SK-N-SH (cell line): ENCODE data around the gene DDC. TPM values are rescaled to one million over a fixed set of nuclear protein-coding genes. Genes with fewer than 3 reads are reported as not detected.
A peak's percentile ranks its signal among the peaks of the same experiment; 100 is the strongest.

ENCODE experiments used
- CTCF ChIA-PET: fragments of 300-600, 350-600 bp; formaldehyde crosslinking; extraction: SDS; loops from one replicate; lab custom pipeline; 2021; lab: Yijun Ruan, JAX
- POLR2A ChIA-PET: fragments of 350-600 bp; sonication (Branson Sonifier 250); formaldehyde crosslinking; extraction: SDS; loops from one replicate; lab custom pipeline; 2020; ENCODE audit warnings: antibody characterized with exemption, inconsistent platforms; lab: Yijun Ruan, JAX
- DNase-seq: peaks from one replicate; pipeline ENCODE4 v3.0.0; 2012
- H2AFZ ChIP-seq: fragments of 200-600 bp; sonication (generic); 2 replicates; pipeline ENCODE4 v1.8.1; 2016; ENCODE audit warnings: antibody characterized with exemption, mild to moderate bottlenecking, low read depth
- H3F3A ChIP-seq: fragments of 200-600 bp; sonication (generic); replicated peaks from 2 replicates; pipeline ENCODE3; 2016; ENCODE audit warnings: antibody characterized with exemption, mild to moderate bottlenecking; ENCODE audit not compliant: insufficient read depth
- H3K27ac ChIP-seq, 2 experiments: fragments of 200-500 bp in 1 of 2; fragments of 200-600 bp in 1 of 2; sonication (Bioruptor generic) in 1 of 2; sonication (generic), shearing (Covaris generic) in 1 of 2; 2 replicates each; pipeline versions ENCODE4 v1.5.1 to v1.6.1; 2014 to 2016; ENCODE audit warnings: low read depth in 2 of 2, inconsistent platforms in 1 of 2, low read length in 1 of 2, mild to moderate bottlenecking in 1 of 2, mixed read lengths in 1 of 2
- H3K27me3 ChIP-seq: fragments of 200-600 bp; sonication (generic), shearing (Covaris generic); 2 replicates; pipeline ENCODE4 v1.6.1; 2016; ENCODE audit warnings: mixed run types; ENCODE audit not compliant: insufficient read depth
- H3K36me3 ChIP-seq, 2 experiments: fragments of 200-500 bp in 1 of 2; fragments of 200-600 bp in 1 of 2; sonication (Bioruptor generic) in 1 of 2; sonication (generic) in 1 of 2; replicated peaks in 1 of 2; 2 replicates each; pipeline versions ENCODE3 to v1.5.1; 2014 to 2016; ENCODE audit warnings: low read length in 1 of 2, mild to moderate bottlenecking in 1 of 2; ENCODE audit not compliant: insufficient read depth in 2 of 2, control insufficient read depth in 1 of 2
- H3K4me1 ChIP-seq, 2 experiments: fragments of 200-500 bp in 1 of 2; fragments of 200-600 bp in 1 of 2; sonication (Bioruptor generic) in 1 of 2; sonication (generic), shearing (Covaris generic) in 1 of 2; 2 replicates each; pipeline versions ENCODE4 v1.5.1 to v1.6.1; 2014 to 2016; ENCODE audit warnings: low read depth in 1 of 2, low read length in 1 of 2, mixed run types in 1 of 2; ENCODE audit not compliant: insufficient read depth in 2 of 2, control insufficient read depth in 1 of 2
- H3K4me2 ChIP-seq: fragments of 200-600 bp; sonication (generic), shearing (Covaris generic); 2 replicates; pipeline ENCODE4 v1.6.1; 2017; ENCODE audit warnings: mixed run types
- H3K4me3 ChIP-seq, 2 experiments: fragments of 200-500 bp in 1 of 2; fragments of 200-600 bp in 1 of 2; sonication (Bioruptor generic) in 1 of 2; sonication (generic), shearing (Covaris generic) in 1 of 2; 2 replicates each; pipeline versions ENCODE4 v1.5.1 to v1.8.1; 2014 to 2016; ENCODE audit warnings: low read depth in 2 of 2, inconsistent platforms in 1 of 2, low read length in 1 of 2, mild to moderate bottlenecking in 1 of 2, mixed read lengths in 1 of 2, moderate library complexity in 1 of 2
- H3K79me2 ChIP-seq: fragments of 200-600 bp; sonication (generic); 2 replicates; pipeline ENCODE4 v1.8.1; 2017; ENCODE audit warnings: mild to moderate bottlenecking; ENCODE audit not compliant: insufficient read depth
- H3K9ac ChIP-seq: fragments of 200-600 bp; sonication (generic); 2 replicates; pipeline ENCODE4 v1.6.1; 2017; ENCODE audit warnings: mixed run types
- H3K9me2 ChIP-seq: fragments of 200-600 bp; sonication (generic); 2 replicates; pipeline ENCODE4 v1.6.1; 2017; ENCODE audit warnings: mixed run types
- H3K9me3 ChIP-seq: fragments of 200-600 bp; sonication (generic); 2 replicates; pipeline ENCODE4 v1.6.1; 2017; ENCODE audit warnings: mixed run types, mild to moderate bottlenecking, moderate library complexity
- H4K20me1 ChIP-seq: fragments of 200-600 bp; sonication (generic); 2 replicates; pipeline ENCODE4 v1.6.1; 2017; ENCODE audit warnings: mild to moderate bottlenecking, mixed run types; ENCODE audit not compliant: insufficient read depth
- CHD2 ChIP-seq: fragments of 150-350 bp; IDR thresholded peaks from 2 replicates; pipeline ENCODE4 v1.6.1; 2018; ENCODE audit warnings: low read length; ENCODE audit not compliant: partially characterized antibody
- CTCF ChIP-seq: fragments of 200-600 bp; sonication (generic); IDR thresholded peaks from 2 replicates; pipeline ENCODE4 v1.6.1; 2017; ENCODE audit warnings: antibody characterized with exemption, mild to moderate bottlenecking, moderate library complexity
- ELF1 ChIP-seq: IDR thresholded peaks from 2 replicates; pipeline ENCODE4 v1.4.0; 2012
- EZH2phosphoT487 ChIP-seq: fragments of 200-600 bp; sonication (generic); IDR thresholded peaks from 2 replicates; pipeline ENCODE4 v1.6.1; 2017; ENCODE audit warnings: low read depth, mixed run types, mild to moderate bottlenecking, antibody characterized with exemption, moderate library complexity, borderline replicate concordance
- FOSL2 ChIP-seq: IDR thresholded peaks from 2 replicates; pipeline ENCODE4 v1.4.0; 2012; ENCODE audit warnings: low read depth, mild to moderate bottlenecking, moderate library complexity, borderline replicate concordance
- FOXJ3 ChIP-seq: sonication (generic); formaldehyde crosslinking; IDR thresholded peaks from 2 replicates; pipeline ENCODE4 v1.5.1; 2020; ENCODE audit warnings: mild to moderate bottlenecking, missing genetic modification reagents
- GATA2 ChIP-seq: sonication (generic); formaldehyde crosslinking; IDR thresholded peaks from 2 replicates; pipeline ENCODE4 v1.5.0; 2020; ENCODE audit warnings: mild to moderate bottlenecking, missing genetic modification reagents
- JUND ChIP-seq: IDR thresholded peaks from 2 replicates; pipeline ENCODE4 v1.4.0; 2012
- MEF2A ChIP-seq: IDR thresholded peaks from 2 replicates; pipeline ENCODE4 v1.4.0; 2012; ENCODE audit warnings: low read depth, borderline replicate concordance
- MXI1 ChIP-seq: IDR thresholded peaks from 2 replicates; pipeline ENCODE4 v1.6.1; 2012; ENCODE audit warnings: mild to moderate bottlenecking, low read depth, low read length, improper control_type of control experiment
- NFIC ChIP-seq: IDR thresholded peaks from 2 replicates; pipeline ENCODE4 v1.4.0; 2012; ENCODE audit warnings: borderline replicate concordance
- NRF1 ChIP-seq: IDR thresholded peaks from 2 replicates; pipeline ENCODE4 v1.6.1; 2012; ENCODE audit warnings: low read depth, mild to moderate bottlenecking, low read length
- PBX3 ChIP-seq: IDR thresholded peaks from 2 replicates; pipeline ENCODE4; 2012
- POLR2AphosphoS5 ChIP-seq: IDR thresholded peaks from 2 replicates; pipeline ENCODE4 v1.6.1; 2012; ENCODE audit warnings: low read depth, low read length
- RAD21 ChIP-seq: IDR thresholded peaks from 2 replicates; pipeline ENCODE4 v1.6.1; 2012; ENCODE audit warnings: mild to moderate bottlenecking, low read length
- RXRA ChIP-seq: IDR thresholded peaks from 2 replicates; pipeline ENCODE4 v1.4.0; 2012; ENCODE audit warnings: low read depth, mild to moderate bottlenecking, borderline replicate concordance
- SIN3A ChIP-seq: IDR thresholded peaks from 2 replicates; pipeline ENCODE4 v1.6.1; 2012; ENCODE audit warnings: low read depth, mild to moderate bottlenecking, low read length, moderate library complexity, borderline replicate concordance
- SMC3 ChIP-seq: IDR thresholded peaks from 2 replicates; pipeline ENCODE4 v1.6.1; 2012; ENCODE audit warnings: low read depth, low read length, improper control_type of control experiment
- TAF1 ChIP-seq: IDR thresholded peaks from 2 replicates; pipeline ENCODE4 v1.6.1; 2012; ENCODE audit warnings: low read depth, mild to moderate bottlenecking, low read length, moderate library complexity, borderline replicate concordance
- TEAD4 ChIP-seq: IDR thresholded peaks from 2 replicates; pipeline ENCODE4 v1.4.0; 2012; ENCODE audit warnings: mild to moderate bottlenecking, borderline replicate concordance; ENCODE audit not compliant: insufficient read depth
- YY1 ChIP-seq: IDR thresholded peaks from 2 replicates; pipeline ENCODE4 v1.4.0; 2012; ENCODE audit warnings: low read depth, mild to moderate bottlenecking
- WGBS: methylation state at CpG from one replicate; pipeline ENCODE4 v1.1.6; 2017; ENCODE audit warnings: low lambda C conversion rate; 5-methylcytosine and 5-hydroxymethylcytosine counted together
- polyA plus RNA-seq, 3 experiments: library from polyadenylated mRNA; depleted of rRNA; stranded (reverse); fragments of >200 nt; gene quantifications; 2 replicates each; pipeline ENCODE4 v1.2.3, GENCODE V29; 2012
- TF ChIP-seq, protein P1 (sequence below): fragments of 150-350 bp; IDR thresholded peaks from 2 replicates; pipeline ENCODE4 v1.6.1; 2016; ENCODE audit warnings: mild to moderate bottlenecking, low read depth, low read length
- TF ChIP-seq, protein P2 (sequence below): IDR thresholded peaks from 2 replicates; pipeline ENCODE4 v1.4.0; 2012; ENCODE audit warnings: low read depth

The DDC gene
- polyA plus RNA-seq, 1 of the 3 experiments (the other 2 are of a cell fraction): 1.8 TPM

DNA sequence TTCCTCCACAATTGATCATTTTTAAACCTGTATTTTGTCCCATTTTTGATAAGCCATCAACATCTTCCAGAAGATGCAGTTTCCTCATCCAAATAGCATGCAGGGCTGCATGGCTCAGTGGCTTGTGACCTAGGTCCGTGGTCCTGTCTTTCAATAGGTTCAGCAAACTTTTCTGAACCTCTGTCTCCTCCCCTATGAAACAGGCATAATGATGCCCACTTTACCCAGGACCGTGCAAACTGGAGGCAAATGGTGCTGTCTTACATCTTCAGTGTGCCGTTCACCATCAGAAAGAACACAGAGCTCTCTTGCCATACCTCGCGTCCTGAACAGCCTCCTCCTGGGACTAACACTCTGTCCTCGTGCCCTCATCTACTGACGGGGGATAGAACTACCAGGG is 92.8 kb downstream of the DDC start:
- peaks cover 0 to 71% of the 10 kb centered on the region in 2 experiments; a peak in 1 of 4 replicates for H3K4me1 ChIP-seq
- no peaks in the 10 kb centered on the region for H3K79me2 ChIP-seq
- TF ChIP-seq ELF1 (no peak), MXI1 (no peak), GATA2 (no peak), EZH2phosphoT487 (no peak), FOSL2 (no peak), PBX3 (no peak), YY1 (no peak), NRF1 (no peak), NFIC (no peak), JUND (no peak), TAF1 (no peak), SMC3 (no peak), SIN3A (no peak), CHD2 (no peak), TEAD4 (no peak), RAD21 (no peak)
- TF ChIP-seq, protein P1, sequence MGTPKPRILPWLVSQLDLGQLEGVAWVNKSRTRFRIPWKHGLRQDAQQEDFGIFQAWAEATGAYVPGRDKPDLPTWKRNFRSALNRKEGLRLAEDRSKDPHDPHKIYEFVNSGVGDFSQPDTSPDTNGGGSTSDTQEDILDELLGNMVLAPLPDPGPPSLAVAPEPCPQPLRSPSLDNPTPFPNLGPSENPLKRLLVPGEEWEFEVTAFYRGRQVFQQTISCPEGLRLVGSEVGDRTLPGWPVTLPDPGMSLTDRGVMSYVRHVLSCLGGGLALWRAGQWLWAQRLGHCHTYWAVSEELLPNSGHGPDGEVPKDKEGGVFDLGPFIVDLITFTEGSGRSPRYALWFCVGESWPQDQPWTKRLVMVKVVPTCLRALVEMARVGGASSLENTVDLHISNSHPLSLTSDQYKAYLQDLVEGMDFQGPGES: no peak
- TF ChIP-seq, protein P2, sequence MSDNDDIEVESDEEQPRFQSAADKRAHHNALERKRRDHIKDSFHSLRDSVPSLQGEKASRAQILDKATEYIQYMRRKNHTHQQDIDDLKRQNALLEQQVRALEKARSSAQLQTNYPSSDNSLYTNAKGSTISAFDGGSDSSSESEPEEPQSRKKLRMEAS: no peak
- H3K9ac ChIP-seq: no peak overlapping the region
- CTCF ChIA-PET: interaction anchor here (1.2 to 8.9 kb wide), 3 partner anchors 49 to 204 kb away, joined by 3 to 157 read pairs (median 4); no protein-coding TSS in a partner anchor
- no peaks in the 10 kb centered on the region for H3K36me3 ChIP-seq
- no peaks in the 10 kb centered on the region for H3K9me3 ChIP-seq
- peak overlapping the region in 1 of 2 experiments; percentile 76; a peak in 1 of 4 replicates for H3K27ac ChIP-seq
- POLR2A ChIA-PET: interaction anchor here (1.2 to 1.4 kb wide), 2 partner anchors 87 to 89 kb away, joined by 3 to 4 read pairs; no protein-coding TSS in a partner anchor
- 69% methylated on average over 7 of the region's 7 CpGs for WGBS
- H3F3A ChIP-seq: no peaks in the 10 kb centered on the region
- H3K4me2 ChIP-seq: no peak overlapping the region
- no peak for DNase-seq
- H4K20me1 ChIP-seq: no peaks in the 10 kb centered on the region
- H3K4me3 ChIP-seq: no peak overlapping the region
- H3K27me3 ChIP-seq: peaks cover 17% of the 10 kb centered on the region; the same call in 1 of the 2 replicates
- no peak overlapping the region for H2AFZ ChIP-seq
- no peaks in the 10 kb centered on the region for H3K9me2 ChIP-seq

- CTCF ChIA-PET: interaction anchor here (0.7 to 8.9 kb wide), 7 partner anchors 37 to 267 kb away, joined by 3 to 157 read pairs (median 4); no protein-coding TSS in a partner anchor
These were observed 93.2 kb downstream of the DDC start for GRCh38 chr7:50471970-50472369.

More at GRCh38 chr7:50471970-50472369, 93.2 kb downstream of the DDC start:
- no peak for DNase-seq
- Histone ChIP-seq H2AFZ (no peak overlapping the region), H3K4me2 (no peak overlapping the region), H3K4me3 (no peak overlapping the region), H3F3A (no peaks in the 10 kb centered on the region), H3K9me3 (no peaks in the 10 kb centered on the region), H3K27me3 (peaks cover 17% of the 10 kb centered on the region; the same call in 1 of the 2 replicates), H3K36me3 (no peaks in the 10 kb centered on the region), H3K9me2 (no peaks in the 10 kb centered on the region), H3K4me1 (peaks cover 0 to 70% of the 10 kb centered on the region in 2 experiments; a peak in 1 of 4 replicates), H4K20me1 (no peaks in the 10 kb centered on the region), H3K79me2 (no peaks in the 10 kb centered on the region), H3K9ac (no peak overlapping the region), H3K27ac (peak overlapping the region in 1 of 2 experiments; percentile 26; a peak in 1 of 4 replicates)
- 83% methylated on average over 5 of the region's 5 CpGs for WGBS
- TF ChIP-seq MEF2A (no peak), POLR2AphosphoS5 (no peak), FOSL2 (no peak), RAD21 (no peak), FOXJ3 (CRISPR knock-in tag) (no peak), CTCF (no peak), RXRA (no peak), TAF1 (no peak)
- POLR2A ChIA-PET: interaction anchor here (0.8 to 1.4 kb wide), 3 partner anchors 45 to 89 kb away, joined by 3 to 4 read pairs (median 3); no protein-coding TSS in a partner anchor
